Progenitor cell of endocrine pancreas (in vitro differentiated cells): ENCODE measurements around the gene RPUSD3. TPM values are rescaled to one million over a fixed set of nuclear protein-coding genes. Genes with fewer than 3 reads are reported as not detected.

ENCODE experiments used
- DNase-seq: peaks from one replicate; pipeline ENCODE4 v3.0.0; 2021; ENCODE audit warnings: low spot score; ENCODE audit not compliant: unreplicated experiment
- H3K27ac Mint-ChIP-seq: 2 replicates; pipeline ENCODE4 v1.8.0; 2021; ENCODE audit warnings: mild to moderate bottlenecking, moderate library complexity, mixed read lengths
- H3K27me3 Mint-ChIP-seq: 2 replicates; pipeline ENCODE4 v1.8.0; 2021; ENCODE audit warnings: mixed read lengths
- H3K36me3 Mint-ChIP-seq: 2 replicates; pipeline ENCODE4 v1.8.0; 2022; ENCODE audit warnings: mixed read lengths; ENCODE audit not compliant: insufficient read depth
- H3K4me1 Mint-ChIP-seq: 2 replicates; pipeline ENCODE4 v1.8.0; 2021; ENCODE audit warnings: low read depth, mixed read lengths
- H3K4me3 Mint-ChIP-seq: 2 replicates; pipeline ENCODE4 v1.8.0; 2021; ENCODE audit warnings: low read depth, mild to moderate bottlenecking, moderate library complexity, mixed read lengths
- H3K9me3 Mint-ChIP-seq: 2 replicates; pipeline ENCODE4 v1.8.0; 2021; ENCODE audit warnings: low read depth, mixed read lengths
- CTCF ChIP-seq: fragments of 200-600 bp; sonication (generic); IDR thresholded peaks from one replicate; pipeline ENCODE4 v1.5.0; 2021; ENCODE audit warnings: antibody characterized with exemption, mild to moderate bottlenecking; ENCODE audit not compliant: unreplicated experiment
- total RNA-seq: library from RNA; stranded (reverse); gene quantifications from 2 replicates; pipeline ENCODE4 v1.2.1, GENCODE V29; 2021

RPUSD3 gene
- total RNA-seq, 1 donor from 2014 or later = 55.0 TPM

GRCh38 chr3:9834520-9835380 lies 9.1 kb downstream of the RPUSD3 start:
- H3K9me3 Mint-ChIP-seq = no peaks in the 10 kb centered on the region
- DNase-seq = no peak
- H3K27ac Mint-ChIP-seq = peak overlapping the region; percentile 20
- H3K4me3 Mint-ChIP-seq = no peak overlapping the region
- H3K4me1 Mint-ChIP-seq = peaks cover 3% of the 10 kb centered on the region
- peaks cover 2% of the 10 kb centered on the region for H3K36me3 Mint-ChIP-seq
- TF ChIP-seq CTCF = no peak
- no peaks in the 10 kb centered on the region for H3K27me3 Mint-ChIP-seq

GRCh38 chr3:9833078-9833477 lies 10.7 kb downstream of the RPUSD3 start:
- H3K4me1 Mint-ChIP-seq = no peaks in the 10 kb centered on the region
- H3K27me3 Mint-ChIP-seq = no peaks in the 10 kb centered on the region
- H3K36me3 Mint-ChIP-seq = peaks cover 2% of the 10 kb centered on the region
- no peak overlapping the region for H3K4me3 Mint-ChIP-seq
- DNase-seq = no peak
- TF ChIP-seq CTCF = no peak
- no peaks in the 10 kb centered on the region for H3K9me3 Mint-ChIP-seq
- H3K27ac Mint-ChIP-seq = no peak overlapping the region

- Mint-ChIP-seq H3K4me1 (no peaks in the 10 kb centered on the region), H3K4me3 (no peak overlapping the region), H3K36me3 (peaks cover 2% of the 10 kb centered on the region), H3K27me3 (no peaks in the 10 kb centered on the region), H3K9me3 (no peaks in the 10 kb centered on the region), H3K27ac (no peak overlapping the region)
- no peak for TF ChIP-seq CTCF
- no peak for DNase-seq
Measured at GRCh38 chr3:9831253-9831652, 12.6 kb downstream of the RPUSD3 start.

- Mint-ChIP-seq H3K4me3 (no peak overlapping the region), H3K27me3 (no peaks in the 10 kb centered on the region), H3K4me1 (no peaks in the 10 kb centered on the region), H3K9me3 (no peaks in the 10 kb centered on the region), H3K27ac (no peak overlapping the region), H3K36me3 (peaks cover under 1% of the 10 kb centered on the region)
- no peak for TF ChIP-seq CTCF
- no peak for DNase-seq
Measured at GRCh38 chr3:9828801-9829755, 14.7 kb downstream of the RPUSD3 start.
